ENCODE results near the gene CA5B.
A peak's percentile ranks its signal among the peaks of the same experiment; 100 is the strongest.
"Not testable (repeated sequence)": the region's sequence is repeated elsewhere in the genome, so short reads cannot be mapped to it uniquely, and the experiment has no call there.

Gene CA5B

GRCh38 chrX:15749642-15750610, 11.9 kb downstream of the CA5B start:
- DNase-seq = peak; percentile 62 to 66

DNA sequence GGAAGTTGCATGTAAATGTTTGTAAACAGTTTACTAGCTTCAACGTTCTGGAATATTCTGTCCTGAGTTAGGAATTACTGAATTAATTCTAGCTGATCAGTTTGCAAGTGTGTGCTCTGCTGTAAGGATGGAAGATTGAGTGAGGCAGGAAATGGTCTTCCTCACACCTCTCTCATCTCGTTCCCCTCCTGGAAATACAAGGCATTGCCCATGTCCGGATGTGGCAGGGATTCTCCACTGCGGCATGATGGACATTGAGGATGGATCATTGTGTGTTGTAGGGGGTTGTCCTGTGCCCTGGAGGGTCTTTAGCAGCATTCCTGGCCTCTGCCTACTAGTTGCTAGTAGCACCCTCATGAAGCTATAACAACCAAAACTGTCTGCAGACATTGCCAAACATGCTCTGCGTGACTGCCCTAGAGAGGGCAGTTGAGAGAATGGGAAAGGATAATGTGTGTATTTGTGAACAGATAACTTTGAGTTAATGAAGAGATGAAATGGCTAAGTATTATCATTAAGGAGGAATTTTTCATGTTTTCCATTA, 12.6 kb downstream of the CA5B start:
- peak; percentile 33 to 50 for DNase-seq

GRCh38 chrX:15751155-15751819, 13.2 kb downstream of the CA5B start:
- DNase-seq = peak; percentile 68 to 88

- no peak for DNase-seq
These were observed 17.0 kb downstream of the CA5B start for GRCh38 chrX:15755091-15755490.

GRCh38 chrX:15758140-15758539, 20.1 kb downstream of the CA5B start:
- peak; percentile 48 to 69 for DNase-seq

DNA sequence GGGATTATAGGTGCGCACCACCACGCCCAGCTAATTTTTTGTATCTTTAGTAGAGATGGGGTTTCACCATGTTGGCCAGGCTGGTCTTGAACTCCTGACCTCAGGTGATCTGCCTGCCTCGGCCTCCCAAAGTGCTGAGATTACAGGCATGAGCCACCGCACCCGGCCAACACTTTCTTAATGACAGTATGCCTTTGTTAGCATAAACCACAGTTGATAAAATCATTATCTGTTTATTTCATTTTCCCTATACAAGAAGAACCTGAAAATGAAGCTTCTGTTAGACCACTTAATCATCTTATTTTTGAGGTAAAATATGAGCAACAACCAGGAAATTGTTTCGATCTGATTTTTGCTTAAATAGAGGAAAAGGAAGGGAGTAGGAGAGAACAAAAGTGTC, 21.8 kb downstream of the CA5B start:
- not testable (repeated sequence) for DNase-seq

DNA sequence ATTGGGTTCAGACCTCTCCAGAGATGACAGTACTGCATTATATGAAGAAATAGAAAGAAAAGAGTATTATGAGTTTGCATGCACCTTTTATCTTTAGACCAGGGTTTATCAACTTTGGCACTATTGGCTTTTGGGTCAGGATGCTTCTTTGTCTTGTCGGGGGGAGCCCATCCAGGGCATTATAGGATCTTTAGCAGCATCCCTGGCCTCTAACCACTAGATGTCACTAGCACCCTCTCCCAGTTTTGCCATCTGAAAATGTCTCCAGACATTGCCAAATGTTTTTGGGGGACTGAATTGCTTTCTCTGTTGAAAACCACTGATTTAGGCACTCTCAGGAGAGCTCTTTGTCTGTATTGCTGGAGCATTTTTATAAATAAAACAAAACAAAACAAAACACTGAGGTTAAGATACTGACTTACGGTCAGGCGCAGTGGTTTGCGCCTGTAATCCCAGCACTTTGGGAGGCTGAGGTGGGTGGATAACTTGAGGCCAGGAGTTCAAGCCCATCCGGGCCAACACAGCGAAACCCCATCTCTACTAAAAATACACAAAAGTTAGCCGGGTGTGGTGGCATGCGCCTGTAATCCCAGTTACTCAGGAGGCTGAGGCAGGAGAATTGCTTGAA, 23.6 kb downstream of the CA5B start:
- DNase-seq = peak; percentile 53 to 61

- no peak for DNase-seq
These were observed 31.4 kb downstream of the CA5B start for GRCh38 chrX:15769300-15769954.

- peak; percentile 15 to 50 for DNase-seq
These were observed 44.1 kb downstream of the CA5B start for GRCh38 chrX:15781961-15782699.

DNA sequence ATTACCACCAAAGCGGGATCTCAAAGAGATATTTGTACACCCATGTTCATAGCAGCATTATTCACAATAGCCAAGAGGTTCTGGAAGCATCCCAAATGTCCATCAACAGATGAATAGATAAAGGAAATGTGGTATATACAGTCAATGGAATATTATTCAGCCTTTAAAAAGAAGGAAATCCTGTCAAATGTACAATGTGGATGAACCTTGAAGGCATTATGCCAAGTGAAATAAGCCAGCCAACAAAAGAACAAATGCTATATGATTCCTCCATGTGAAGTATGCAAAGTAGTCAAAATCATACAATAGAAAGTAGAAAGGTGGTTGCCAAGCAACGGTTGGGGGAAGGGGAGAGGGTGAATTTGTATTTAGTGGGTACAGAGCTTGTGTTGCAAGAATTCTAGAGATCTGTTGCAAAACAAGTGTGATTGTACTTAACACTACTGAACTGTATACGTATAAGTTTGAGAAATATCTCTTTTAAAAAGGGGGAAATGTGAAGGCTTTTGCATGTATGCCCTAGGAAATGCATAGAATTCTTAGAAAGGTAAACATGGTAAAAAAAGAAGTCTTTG, 47.2 kb downstream of the CA5B start:
- DNase-seq = peak in 1 of 2 donors; percentile 36

GRCh38 chrX:15786915-15787314, 48.8 kb downstream of the CA5B start:
- DNase-seq = peak in 1 of 2 donors; percentile 23

- DNase-seq = peak; percentile 89 to 92
These were observed 52.1 kb downstream of the CA5B start, which contains the start of gene ZRSR2 for GRCh38 chrX:15789979-15790768. ZRSR2 (plus strand) TSS chrX:15790484; CDS start chrX:15790496, 12 bp downstream.

DNA sequence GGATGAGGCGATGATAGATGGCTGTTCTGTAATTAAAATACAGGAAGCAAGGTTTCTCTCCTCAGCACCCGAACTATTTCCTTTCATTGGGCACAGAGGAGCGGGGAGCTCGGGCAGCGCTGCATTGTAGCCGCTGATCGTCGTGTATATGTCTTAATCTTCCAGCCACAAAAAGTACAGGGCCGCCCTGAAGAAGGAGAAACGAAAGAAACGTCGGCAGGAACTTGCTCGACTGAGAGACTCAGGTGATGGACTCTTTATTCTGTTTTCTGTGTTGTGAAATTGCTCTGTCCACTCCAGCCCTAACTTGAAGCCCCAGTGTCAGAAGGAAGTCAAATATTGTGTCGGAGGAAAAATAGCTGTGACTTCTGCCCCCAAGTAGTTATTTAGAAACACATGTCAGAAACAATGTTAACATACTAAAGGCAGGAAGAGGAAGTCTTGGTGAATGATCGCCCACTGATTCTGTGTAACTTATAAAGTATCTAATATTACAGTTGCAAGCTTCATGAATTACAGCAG, 52.8 kb downstream of the CA5B start:
- peak in 1 of 2 donors; percentile 42 for DNase-seq

- no peak for DNase-seq
These were observed 59.6 kb downstream of the CA5B start for GRCh38 chrX:15797707-15798106.

DNA sequence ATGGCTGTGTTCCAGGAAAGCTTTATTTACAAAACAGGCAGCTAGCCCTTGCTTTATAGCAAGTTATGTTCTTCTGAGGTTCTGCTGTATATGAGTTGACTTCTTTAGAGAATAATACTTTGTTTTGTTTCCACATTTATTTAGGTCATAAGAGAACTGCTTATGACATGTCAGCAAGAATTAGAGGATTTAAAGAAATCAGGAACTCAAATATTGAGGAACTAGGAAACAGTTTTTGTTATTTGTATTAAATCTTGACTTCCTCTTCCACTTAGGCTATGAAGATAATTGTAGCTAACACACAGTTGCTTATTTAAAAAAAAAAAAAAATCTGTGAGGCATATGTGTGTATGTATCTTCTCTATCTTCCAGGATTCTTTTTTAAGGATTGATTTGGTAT, 66.5 kb downstream of the CA5B start:
- DNase-seq = no peak

- no peak for DNase-seq
These were observed 70.2 kb downstream of the CA5B start for GRCh38 chrX:15808254-15808653.

DNA sequence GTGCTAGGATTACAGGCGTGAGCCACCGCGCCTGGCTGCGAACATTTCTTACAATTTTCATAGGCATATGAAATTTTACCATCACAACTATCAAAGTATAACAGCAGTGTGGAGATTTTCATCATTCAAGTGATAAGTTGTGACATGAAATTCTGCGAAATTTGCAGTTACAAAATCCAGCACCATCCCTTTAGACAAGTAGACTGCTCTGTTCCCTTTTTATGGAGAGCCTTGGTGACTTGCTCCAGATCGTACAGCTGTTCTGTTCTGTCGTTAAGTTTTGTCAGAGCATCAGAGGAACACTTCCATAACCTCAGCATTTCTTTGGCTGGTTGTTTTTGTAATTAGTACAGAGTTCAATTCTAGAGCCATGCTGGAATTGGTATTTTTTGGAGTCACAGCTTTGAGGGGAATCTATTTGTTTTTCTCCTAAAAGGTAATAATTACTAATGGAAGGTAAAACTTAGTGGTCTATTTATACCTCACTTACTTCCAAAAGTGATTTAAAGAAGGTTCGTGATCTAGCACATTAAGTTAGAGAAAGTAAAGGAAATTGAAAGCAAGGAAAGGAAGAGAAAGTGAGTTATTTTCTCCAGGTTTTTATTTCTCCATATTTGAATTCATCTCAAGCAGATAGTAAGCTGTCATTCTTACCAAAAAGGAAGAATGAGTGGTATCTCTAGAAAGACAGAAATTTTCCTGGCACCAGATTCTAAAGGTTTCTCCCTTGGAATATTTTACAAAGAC, 74.3 kb downstream of the CA5B start:
- DNase-seq = no peak

DNA sequence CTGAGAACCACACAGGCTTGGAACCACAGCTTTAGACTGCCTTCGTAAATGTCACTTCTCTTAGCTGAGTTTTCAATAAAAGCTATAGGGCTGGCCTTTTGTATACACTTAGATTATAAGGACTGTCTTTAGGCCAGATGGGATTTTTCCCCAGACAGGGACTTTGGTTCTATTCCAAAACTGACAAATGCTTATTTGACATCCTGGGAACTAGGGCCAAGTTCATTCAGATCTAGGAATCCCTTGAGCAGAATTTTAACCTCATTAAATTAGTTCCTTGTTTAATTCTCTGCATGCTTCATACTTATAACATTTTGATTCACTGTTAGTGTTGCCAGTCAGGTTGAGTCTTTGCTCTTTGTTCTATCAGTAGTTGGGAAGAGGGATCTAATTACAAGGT, 75.3 kb downstream of the CA5B start:
- DNase-seq = no peak

- DNase-seq = no peak
These were observed 76.8 kb downstream of the CA5B start for GRCh38 chrX:15814771-15815365.

All from CD4-positive, alpha-beta T cell treated with Interleukin-4 for 1 hour (primary cell).